Omental fat pad (tissue), 4 donors: ENCODE data around the gene VPS33A. TPM values are rescaled to one million over a fixed set of nuclear protein-coding genes. Genes with fewer than 3 reads are reported as not detected.

Experiments
- ATAC-seq: fragments of 150-250 bp; one replicate; pipeline ENCODE4 v1.9.1; 2016; ENCODE audit warnings: mild to moderate bottlenecking, moderate library complexity; ENCODE audit not compliant: low FRiP score
- DNase-seq: peaks from one replicate; pipeline ENCODE4 v3.0.0-alpha.2; 2019; ENCODE audit warnings: low spot score
- total RNA-seq, 4 donors: library from RNA; depleted of rRNA; stranded (reverse); fragments of >200 nt; gene quantifications; one replicate each; pipeline ENCODE4 v1.1.0, GENCODE V29; 2016
- TF ChIP-seq, protein P1 (sequence below), 3 donors: fragments of 450-650 bp; IDR thresholded peaks; one replicate each; pipeline ENCODE4 v1.5.1; 2016 to 2017; ENCODE audit warnings: antibody characterized with exemption in 3 of 3, mild to moderate bottlenecking in 3 of 3, moderate library complexity in 2 of 3

VPS33A gene
- total RNA-seq, 4 donors from 2014 or later = 8.7 to 17.7 (median 11.0) TPM

DNA sequence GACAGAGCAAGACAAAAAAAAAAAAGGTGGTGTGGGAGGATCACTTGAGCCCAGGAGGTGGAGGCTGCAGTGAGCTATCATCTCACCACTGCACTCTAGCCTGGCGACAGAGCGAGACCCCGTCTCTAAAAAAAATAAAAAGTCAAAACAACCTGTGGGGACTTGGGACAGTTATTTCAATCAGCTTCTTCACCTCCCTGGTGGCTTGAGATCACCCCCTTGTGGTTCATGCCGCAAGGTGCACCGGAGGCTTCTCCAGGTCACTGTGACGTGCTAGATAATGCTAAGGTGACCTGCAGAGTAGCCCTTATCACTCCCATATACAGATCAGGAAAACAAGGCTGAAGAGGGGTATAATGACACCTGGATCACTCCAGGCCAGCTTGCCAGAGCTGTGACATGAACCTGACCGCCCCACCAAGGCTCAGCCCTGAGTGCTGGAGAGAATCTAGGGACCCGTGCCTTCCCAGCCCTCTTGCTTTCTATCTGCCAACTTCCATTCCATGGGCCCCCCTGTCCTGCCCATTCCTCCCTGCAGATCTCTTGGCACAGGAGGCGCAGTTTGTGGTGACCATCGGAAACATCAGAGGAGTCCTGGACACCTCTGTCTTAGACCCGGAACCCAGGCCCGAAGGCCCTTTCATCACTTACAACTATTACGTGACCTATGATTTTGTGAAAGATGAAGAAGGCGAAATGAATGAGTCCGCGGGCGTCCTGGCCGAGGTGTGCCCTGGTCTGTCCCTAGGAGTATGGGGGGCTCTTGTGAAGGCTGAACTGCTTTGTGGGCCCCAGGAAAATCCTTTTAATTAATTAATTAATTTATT lies 75.2 kb downstream of the VPS33A start:
- no peak for ATAC-seq
- TF ChIP-seq, protein P1, sequence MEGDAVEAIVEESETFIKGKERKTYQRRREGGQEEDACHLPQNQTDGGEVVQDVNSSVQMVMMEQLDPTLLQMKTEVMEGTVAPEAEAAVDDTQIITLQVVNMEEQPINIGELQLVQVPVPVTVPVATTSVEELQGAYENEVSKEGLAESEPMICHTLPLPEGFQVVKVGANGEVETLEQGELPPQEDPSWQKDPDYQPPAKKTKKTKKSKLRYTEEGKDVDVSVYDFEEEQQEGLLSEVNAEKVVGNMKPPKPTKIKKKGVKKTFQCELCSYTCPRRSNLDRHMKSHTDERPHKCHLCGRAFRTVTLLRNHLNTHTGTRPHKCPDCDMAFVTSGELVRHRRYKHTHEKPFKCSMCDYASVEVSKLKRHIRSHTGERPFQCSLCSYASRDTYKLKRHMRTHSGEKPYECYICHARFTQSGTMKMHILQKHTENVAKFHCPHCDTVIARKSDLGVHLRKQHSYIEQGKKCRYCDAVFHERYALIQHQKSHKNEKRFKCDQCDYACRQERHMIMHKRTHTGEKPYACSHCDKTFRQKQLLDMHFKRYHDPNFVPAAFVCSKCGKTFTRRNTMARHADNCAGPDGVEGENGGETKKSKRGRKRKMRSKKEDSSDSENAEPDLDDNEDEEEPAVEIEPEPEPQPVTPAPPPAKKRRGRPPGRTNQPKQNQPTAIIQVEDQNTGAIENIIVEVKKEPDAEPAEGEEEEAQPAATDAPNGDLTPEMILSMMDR (IDR thresholded peaks at IDR 0.05) = no peak
- DNase-seq = no peak

DNA sequence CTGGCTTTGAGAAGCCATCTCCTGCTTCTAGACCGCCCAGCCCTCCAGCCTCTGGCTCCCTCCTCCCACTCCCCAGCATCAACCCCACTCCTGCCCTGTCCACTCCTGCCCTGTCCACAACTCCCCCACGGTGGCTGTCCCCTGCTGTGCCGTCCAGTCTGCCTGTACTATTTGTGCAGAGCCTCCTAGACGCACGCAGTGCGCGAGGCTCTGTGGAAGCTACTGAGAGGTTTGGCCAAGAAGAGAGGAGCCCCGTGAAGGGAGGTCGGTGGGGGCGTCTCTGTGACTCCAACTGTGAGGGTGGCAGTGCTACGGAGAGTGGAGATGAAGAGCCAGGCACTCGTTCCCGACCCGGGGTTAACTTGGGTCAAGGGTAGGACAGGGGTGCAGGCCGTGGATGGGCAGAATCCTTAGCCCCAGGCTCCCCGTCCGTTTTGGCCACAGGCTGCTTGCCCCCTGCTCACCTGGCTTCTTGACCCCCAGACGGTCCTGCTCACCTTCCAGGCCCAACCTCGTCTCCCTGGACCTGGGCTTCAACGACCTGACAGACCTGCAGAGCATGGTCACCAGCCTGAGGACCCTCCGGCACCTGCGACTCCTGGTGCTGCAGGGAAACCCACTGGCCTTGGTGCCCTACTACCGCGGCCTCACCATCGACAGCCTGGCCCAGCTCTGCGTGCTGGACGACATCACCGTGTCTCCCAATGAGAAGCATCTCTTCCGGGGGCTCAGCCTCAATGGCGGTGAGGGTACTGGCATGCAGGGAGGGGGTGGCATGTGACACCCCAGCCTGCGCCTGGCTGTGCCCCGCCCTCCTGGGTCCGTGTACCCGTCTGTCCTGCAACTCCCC lies 76.4 kb downstream of the VPS33A start:
- ATAC-seq (no peak), DNase-seq (no peak)
- TF ChIP-seq, protein P1 (IDR thresholded peaks at IDR 0.05) = no peak

DNA sequence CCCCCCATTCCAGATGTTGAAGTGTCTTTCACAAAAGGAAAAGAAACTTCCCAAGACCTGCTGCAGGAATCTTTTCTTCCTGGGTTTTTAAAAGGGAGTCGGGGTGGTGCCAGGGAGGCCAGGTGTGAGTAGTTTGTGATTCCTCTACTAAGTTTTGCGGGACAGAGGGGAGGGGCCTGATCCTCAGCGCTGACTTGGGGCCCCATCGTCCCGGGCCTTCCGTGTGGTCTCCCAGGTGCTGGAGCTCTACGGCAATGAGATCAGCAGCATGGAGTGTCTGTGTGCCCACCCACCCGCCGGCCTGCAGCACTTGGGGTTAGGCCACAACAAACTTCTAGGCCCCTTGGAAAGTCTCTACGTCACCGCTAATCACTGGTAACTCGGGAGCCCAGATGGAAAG lies 78.8 kb downstream of the VPS33A start:
- ATAC-seq = no peak
- TF ChIP-seq, protein P1 (IDR thresholded peaks at IDR 0.05) = no peak
- DNase-seq = no peak

DNA sequence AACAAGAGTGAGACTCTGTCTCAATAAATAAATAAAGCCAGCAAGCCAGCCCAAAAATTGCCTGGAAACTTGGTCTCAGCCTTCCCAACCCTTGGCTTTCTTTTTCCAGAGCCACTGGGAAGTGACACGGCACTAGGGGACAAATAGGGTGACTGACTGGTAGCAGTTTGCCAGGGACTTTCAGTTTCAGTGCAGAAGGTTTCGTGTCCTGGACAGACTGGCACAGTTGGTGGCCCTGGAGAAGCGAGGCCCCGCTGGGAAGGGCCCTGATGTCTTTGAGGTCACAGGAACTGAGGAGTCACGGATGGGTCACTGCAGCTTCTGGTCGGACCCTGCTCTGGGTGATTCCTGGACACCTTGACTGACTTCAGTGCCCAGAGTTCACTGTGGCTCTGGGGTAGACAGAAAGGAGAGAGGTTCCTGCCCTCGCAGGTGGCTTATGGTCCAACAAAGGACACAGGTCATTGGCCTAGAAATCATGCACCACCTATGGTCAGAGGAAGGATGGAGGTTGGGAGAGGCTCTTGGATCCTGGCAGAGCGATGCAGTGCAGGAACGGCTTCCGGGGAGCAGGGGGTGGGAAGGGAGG lies 80.7 kb downstream of the VPS33A start:
- TF ChIP-seq, protein P1 (IDR thresholded peaks at IDR 0.05) = no peak
- DNase-seq (no peak), ATAC-seq (no peak)

DNA sequence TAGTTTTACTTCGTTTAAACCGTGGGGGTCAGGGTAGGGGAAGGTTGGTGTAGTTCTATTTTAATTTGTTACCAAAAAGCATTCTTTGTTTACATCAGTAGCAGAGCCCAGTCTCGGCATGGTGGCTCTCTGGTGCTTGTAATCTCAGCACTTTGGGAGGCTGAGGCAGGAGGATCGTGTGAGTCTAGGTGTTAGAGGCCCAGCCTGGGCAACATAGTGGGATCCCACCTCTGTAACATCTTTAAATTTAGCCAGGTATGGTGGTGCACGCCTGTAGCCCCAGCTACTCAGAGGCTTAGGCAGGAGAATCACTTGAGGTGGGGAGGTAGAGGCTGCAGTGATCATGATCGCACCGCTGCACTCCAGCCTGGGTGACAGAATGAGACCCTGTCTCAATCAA lies 81.2 kb downstream of the VPS33A start:
- ATAC-seq (no peak), DNase-seq (no peak)
- TF ChIP-seq, protein P1 (IDR thresholded peaks at IDR 0.05) = no peak

DNA sequence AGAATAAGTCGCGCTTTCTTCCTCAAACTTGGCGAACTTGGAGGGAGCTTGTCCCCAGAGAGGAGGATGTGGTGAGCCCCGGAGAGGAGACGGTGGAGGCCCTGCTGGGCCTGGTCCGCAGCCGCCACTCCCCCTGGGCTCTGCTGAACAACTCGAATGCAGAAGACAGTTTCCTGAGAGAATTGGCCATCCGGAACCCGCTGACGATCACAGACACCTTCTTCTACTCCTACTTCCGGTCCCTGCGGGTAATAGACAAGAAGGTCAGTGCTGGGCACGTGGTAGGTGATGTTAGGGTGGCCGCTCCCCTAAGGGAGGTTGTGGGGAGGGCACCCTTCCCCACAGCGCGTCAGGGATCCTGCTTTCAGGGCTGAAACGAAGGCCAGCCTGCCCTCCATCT lies 81.8 kb downstream of the VPS33A start:
- DNase-seq = no peak
- ATAC-seq = no peak

More for the DNA sequence above, 81.8 kb downstream of the VPS33A start:
- TF ChIP-seq, protein P1 (IDR thresholded peaks at IDR 0.05) = no peak
